ENCODE measurements around the gene PKD2L1. TPM values are rescaled to one million over a fixed set of nuclear protein-coding genes. Genes with fewer than 3 reads are reported as not detected.

Gene PKD2L1
- total and polyA plus RNA-seq, 9 of the 15 experiments (the other 6 are each of a cell fraction or from before 2014, with no cell fraction given), result not detected

GRCh38 chr10:100359529-100360150 is 29.6 kb upstream of the PKD2L1 start:
- 41% methylated on average over 3 of the region's 3 CpGs for WGBS (ENCODE audit: insufficient coverage, low coverage, missing lambda C conversion rate)
- H3K4me3 ChIP-seq, result no peak overlapping the region
- no peak overlapping the region for H2AFZ ChIP-seq (ENCODE audit: low read depth, low read length)
- DNase-seq (ENCODE audit: extremely low read depth in 1 of 4, low spot score in 3 of 4) (peak in 1 of 4 experiments; percentile 17), FAIRE-seq (peak; percentile 19), ATAC-seq (no peak)
- POLR2A ChIA-PET, result interaction anchor here (2.8 to 8.7 kb wide), 4 partner anchors 8 to 15 kb away, joined by 10 to 50 read pairs (median 20); partner anchors contain the start of gene SCD
- CTCF ChIA-PET (ENCODE audit: low intra/inter-chr PET ratio), result no interaction called here
- H3K4me1 ChIP-seq (replicated peaks in 1 of 2; ENCODE audit: control insufficient read depth in 2 of 2, insufficient read depth in 2 of 2, low read length in 2 of 2), result peaks cover 17 to 24% of the 10 kb centered on the region in 2 experiments
- peak overlapping the region; percentile 38; the same call in 1 of the 2 replicates for H3K4me2 ChIP-seq (ENCODE audit: insufficient read depth, low read length)
- H4K20me1 ChIP-seq (replicated peaks; ENCODE audit: control insufficient read depth, insufficient read depth, low read length), result peaks cover 14% of the 10 kb centered on the region
- in situ Hi-C loops (cut with MboI), result no loop called here
- H3K27me3 ChIP-seq (ENCODE audit: control insufficient read depth in 2 of 2, insufficient read depth in 2 of 2, low read length in 2 of 2), result no peaks in the 10 kb centered on the region
- H3K9me1 ChIP-seq (ENCODE audit: control insufficient read depth, insufficient read depth, low read length), result peaks cover 4% of the 10 kb centered on the region
- no peaks in the 10 kb centered on the region for H3K9me3 ChIP-seq (replicated peaks; ENCODE audit: control insufficient read depth, insufficient read depth, low read depth, low read length)
- H3K79me2 ChIP-seq (ENCODE audit: control insufficient read depth, insufficient read depth, low read length), result peaks cover 38% of the 10 kb centered on the region
- H3K27ac ChIP-seq (ENCODE audit: extremely low read depth, low read depth, low read length), result peak overlapping the region; percentile 59
- H3K9ac ChIP-seq (ENCODE audit: insufficient read depth in 1 of 2, low read depth in 2 of 2, low read length in 2 of 2), result no peak overlapping the region; a peak in 1 of 4 replicates
- intact Hi-C loops (cut with micrococcal nuclease), result loop anchor here (2.0 kb wide), 1 partner anchor 13 kb away; no protein-coding TSS in a partner anchor
- no TSS peak for BruUV-seq (replicated peaks)
- H3K36me3 ChIP-seq (ENCODE audit: control insufficient read depth, insufficient read depth, low read length), result peaks cover 90% of the 10 kb centered on the region
- TF ChIP-seq MEF2A (IDR thresholded peaks at IDR 0.05; ENCODE audit: control insufficient read depth, low read depth, low read length), result no peak
- peak; percentile 53 for TF ChIP-seq ATF3 (IDR thresholded peaks at IDR 0.05)
- no peak for TF ChIP-seq ATF3 (CRISPR knock-in tag; conservative IDR thresholded peaks at IDR 0.05)
- TF ChIP-seq POLR2B (IDR thresholded peaks at IDR 0.05; ENCODE audit: low read depth, partially characterized antibody), result peak; percentile 8
- 0 out of 2 replicates have a peak, but pooled peaks have one; percentile 12 for TF ChIP-seq SUPT5H (IDR thresholded peaks at IDR 0.05)
- 0 out of 2 replicates have a peak, but pooled peaks have one; percentile 22 for TF ChIP-seq ERF (CRISPR knock-in tag; IDR thresholded peaks at IDR 0.05)
- TF ChIP-seq E2F5 (CRISPR knock-in tag; IDR thresholded peaks at IDR 0.05), result no peak
- no peak for TF ChIP-seq RFX5 (IDR thresholded peaks at IDR 0.05; ENCODE audit: low read depth, low read length)
- peak; percentile 43; the same call in 1 of the 2 replicates for TF ChIP-seq ATF7 (IDR thresholded peaks at IDR 0.05)
- no peak for TF ChIP-seq BRD9 (IDR thresholded peaks at IDR 0.05; ENCODE audit: low read depth, partially characterized antibody)
- TF ChIP-seq XRCC5 (IDR thresholded peaks at IDR 0.05; ENCODE audit: low read depth, low read length), result no peak
- 0 out of 2 replicates have a peak, but pooled peaks have one; percentile 0 for TF ChIP-seq POLR2A (conservative IDR thresholded peaks at IDR 0.05)
